RKO (cell line): Measurements from ENCODE around the gene NR1H4.
"Not testable (repeated sequence)": the region's sequence is repeated elsewhere in the genome, so short reads cannot be mapped to it uniquely, and the experiment has no call there.

Source experiments
- DNase-seq: peaks from one replicate; pipeline ENCODE4 v3.0.0-alpha.2; 2016; ENCODE audit warnings: low spot score

NR1H4 gene

DNA sequence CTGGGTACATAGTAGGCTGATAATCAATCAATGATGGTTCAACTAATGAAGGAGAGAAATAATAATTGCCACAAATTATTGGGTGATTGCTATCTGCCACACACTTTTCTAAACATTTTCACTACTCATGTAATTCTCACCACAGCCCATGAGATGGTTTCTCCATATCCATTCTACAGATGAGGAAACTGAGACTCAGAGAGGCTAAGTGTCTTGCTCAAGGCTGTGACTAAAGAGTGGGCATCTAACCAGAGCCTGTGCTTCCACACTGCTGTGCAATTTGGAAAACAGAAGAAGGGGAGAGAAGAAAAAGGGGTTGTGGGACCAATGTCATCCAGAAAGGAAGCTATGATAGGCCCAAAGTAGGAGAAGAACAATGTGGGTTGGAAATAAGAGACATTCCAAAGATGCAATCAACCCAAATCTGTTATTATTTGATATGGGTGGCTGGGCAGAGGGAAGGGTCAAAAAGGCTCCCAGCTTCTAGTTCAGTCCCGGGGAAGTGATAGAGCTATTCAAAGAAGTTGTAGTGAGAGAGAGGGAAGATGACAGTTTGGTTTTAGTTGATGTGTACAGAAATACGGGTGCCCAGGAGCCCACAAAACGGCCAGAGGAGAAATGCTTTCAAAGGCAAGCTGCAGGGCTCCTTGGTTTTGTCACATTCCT is 483 bp upstream of the NR1H4 start:
- DNase-seq, result no peak

- no peak for DNase-seq
Observed at GRCh38 chr12:100474617-100475016, 951 bp downstream of the NR1H4 start.

DNA sequence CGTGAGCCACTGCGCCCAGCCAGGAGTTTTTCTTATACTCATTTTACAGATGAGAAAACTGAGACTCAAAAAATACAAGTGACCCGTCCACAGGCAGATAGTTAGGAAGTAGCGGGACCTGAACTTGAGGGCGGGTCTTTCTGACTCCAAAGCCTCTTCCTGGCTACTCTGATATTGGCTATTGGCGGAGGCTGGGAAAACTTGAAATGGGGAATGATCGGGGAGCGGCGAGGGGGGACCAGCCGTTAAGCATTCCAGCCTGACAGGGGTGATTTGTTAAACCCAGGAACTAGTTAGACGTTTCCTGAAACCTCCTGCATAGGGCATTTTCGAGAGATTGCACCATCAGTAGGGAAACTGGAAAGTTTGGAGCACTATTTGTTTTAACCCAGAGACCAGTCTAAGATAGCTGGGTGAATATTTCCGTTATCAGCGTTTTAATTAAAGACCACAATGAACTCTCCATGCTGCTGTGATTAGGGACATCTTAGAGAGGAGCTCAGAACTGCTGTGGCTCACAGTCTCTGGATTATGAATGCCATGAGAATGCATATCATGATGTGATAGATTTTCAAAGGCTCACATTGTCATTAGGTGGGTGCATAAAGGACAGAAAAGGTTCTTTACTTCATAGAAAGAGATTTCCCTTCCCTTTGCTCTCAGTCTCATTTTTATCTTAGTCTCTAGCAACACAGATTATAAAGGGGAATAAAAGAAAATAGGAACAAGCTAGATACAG is 2.5 kb downstream of the NR1H4 start:
- DNase-seq, result no peak

DNA sequence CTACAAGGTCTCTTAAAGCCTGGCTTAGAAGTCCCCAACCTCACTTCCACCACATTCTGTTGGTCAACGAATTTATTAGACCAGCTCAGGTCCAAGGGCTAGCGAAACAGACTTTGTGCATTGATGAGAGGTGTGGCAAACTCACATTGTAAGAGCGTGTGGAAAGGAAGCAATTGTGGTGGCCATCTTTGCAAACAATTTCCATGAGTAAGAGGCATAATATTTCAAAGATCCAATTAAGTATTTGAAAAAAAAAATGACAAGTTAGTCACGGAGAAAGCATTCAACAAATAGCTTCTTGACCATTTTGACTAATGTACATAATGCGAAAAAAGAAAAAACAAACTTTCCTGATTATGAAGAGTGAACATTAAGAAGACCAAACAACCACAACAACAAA is 7.4 kb downstream of the NR1H4 start:
- no peak for DNase-seq

GRCh38 chr12:100484183-100484886 is 10.7 kb downstream of the NR1H4 start:
- DNase-seq, result no peak

DNA sequence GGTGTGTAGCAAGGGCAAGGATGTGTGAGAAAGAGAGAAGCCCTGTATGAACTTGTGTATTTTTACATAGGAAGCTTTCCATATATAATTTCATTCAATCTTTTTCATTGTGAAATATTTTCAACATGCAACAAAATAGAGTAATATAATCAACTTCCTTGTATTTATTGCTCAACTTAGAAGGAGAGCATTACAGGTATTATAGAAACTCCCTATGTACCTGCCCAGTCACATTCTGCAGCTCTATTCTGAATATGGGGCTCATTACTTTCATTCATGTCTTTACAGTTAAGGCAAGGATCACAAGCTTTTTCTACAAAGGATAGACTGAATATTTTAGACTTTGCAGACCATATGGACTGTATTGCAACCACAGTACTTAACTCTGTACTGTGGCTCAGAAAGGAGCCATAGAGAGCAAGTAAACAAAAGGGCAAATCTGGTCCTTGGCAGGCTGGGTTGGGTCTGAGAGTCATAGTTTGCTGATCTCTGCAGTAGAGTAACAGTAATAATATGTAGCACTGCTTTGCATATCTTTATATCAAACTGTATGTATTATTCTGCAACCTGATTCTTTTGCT is 11.3 kb downstream of the NR1H4 start:
- DNase-seq, result no peak

DNA sequence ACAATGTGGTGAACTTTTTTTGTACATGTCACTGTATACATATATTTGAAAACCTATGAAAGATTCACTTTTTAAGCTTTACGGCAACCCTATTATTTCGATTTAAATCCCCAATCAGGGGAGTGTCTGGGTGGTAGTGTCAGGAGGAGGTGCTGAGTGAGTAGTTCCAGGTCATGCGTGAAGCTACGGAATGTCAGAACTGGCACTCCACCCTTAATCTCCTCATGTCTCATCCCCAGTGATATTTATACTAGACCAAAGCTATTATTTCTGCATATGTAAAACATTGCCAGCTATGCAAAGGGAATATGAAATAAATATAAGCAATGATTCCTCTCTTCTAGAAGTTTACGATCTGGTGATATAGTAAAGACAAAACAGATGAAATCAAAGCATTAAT is 12.3 kb downstream of the NR1H4 start:
- DNase-seq, result no peak

- DNase-seq, result no peak
Observed at GRCh38 chr12:100489251-100489820, 15.7 kb downstream of the NR1H4 start.

DNA sequence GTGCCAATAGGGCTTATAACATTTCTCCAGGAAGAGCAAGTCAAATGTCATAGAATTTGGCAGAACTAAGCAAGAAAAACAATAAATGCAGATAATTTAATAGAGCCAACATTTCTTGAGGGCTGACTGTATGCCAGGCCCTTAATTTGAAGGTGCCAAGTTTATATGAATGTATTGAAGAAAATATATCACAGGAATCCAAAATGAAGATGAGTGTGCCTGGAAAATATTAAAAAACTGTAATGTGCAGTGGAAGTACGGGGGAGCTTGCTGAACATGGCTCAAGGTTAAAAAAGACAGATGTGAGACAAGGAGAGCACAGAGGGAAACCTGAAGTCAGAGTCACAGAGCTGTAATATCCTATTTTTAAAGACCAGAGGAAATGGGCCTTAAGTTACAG is 16.4 kb downstream of the NR1H4 start:
- no peak for DNase-seq

- no peak for DNase-seq
Observed at GRCh38 chr12:100491104-100491503, 17.4 kb downstream of the NR1H4 start.

GRCh38 chr12:100493396-100494012 is 19.8 kb downstream of the NR1H4 start:
- DNase-seq, result no peak

GRCh38 chr12:100494026-100494425 is 20.4 kb downstream of the NR1H4 start:
- no peak for DNase-seq

DNA sequence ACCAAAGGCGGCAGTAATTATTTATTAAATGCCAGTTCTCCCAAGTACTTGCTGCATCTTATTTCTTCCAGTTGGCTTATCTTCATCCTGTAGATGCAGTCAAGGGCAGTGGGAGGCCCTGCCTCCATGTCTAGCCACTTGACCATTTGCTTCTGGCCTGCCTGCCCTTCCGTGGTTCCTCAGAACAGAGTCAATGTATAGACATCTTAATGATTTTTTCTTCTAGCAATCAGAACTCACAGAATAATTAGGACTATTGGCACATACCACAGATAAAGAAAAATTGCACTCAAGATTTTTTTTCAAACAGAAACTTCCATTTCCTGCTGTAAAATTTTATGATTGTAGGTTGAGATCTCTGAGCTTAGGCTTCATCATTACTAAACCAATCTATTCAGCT is 20.9 kb downstream of the NR1H4 start:
- DNase-seq, result no peak

DNA sequence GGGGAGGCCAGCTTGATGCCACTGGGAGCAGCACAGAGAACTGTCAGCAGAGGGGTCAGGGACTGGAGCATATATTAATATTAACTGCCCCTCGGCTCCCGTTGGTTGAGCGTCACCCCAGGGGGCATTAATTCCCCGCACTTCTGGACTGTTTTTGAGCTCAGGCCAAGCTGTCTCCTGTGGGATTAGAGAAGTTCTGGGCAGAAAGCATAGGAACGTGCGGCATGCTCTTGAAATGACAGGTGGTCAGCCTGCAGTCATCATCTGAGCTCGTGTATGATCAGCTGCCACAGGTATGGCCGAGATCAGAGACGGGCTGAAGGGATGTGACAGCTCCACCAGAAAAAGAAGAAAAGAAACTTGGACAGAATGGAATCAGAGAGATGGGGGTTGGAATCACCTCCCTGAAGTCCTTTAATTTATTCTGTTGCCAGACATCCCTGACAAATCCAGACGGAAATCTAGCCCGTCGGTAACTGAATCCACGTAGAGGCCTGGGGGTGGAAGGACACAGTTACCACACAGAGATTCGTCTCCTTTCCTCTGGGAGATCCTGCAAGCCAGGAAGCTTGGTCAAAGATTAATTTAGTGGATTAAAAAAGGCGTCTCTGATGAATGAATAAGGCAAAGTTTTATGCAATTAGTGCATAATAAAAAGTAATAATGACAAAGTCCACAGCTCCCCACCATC is 23.6 kb downstream of the NR1H4 start:
- DNase-seq, result no peak

DNA sequence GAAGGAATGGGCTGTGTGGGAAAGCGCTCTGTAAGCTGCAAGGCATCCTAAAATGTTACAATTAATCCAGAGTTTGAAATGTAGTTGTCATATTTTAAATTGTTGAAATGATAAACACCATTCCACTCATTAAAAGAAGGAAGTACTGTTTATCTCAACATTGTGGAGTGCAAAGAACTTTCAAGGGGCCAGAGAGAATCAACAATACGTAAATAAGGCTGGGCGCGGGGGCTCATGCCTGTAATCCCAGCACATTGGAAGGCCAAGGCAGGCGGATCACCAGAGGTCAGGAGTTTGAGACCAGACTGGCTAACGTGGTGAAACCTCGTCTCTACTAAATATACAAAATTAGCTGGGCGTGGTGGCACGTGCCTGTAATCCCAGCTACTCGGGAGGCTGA is 24.5 kb downstream of the NR1H4 start:
- DNase-seq, result no peak

- no peak for DNase-seq
Observed at GRCh38 chr12:100499416-100499815, 25.8 kb downstream of the NR1H4 start.

DNA sequence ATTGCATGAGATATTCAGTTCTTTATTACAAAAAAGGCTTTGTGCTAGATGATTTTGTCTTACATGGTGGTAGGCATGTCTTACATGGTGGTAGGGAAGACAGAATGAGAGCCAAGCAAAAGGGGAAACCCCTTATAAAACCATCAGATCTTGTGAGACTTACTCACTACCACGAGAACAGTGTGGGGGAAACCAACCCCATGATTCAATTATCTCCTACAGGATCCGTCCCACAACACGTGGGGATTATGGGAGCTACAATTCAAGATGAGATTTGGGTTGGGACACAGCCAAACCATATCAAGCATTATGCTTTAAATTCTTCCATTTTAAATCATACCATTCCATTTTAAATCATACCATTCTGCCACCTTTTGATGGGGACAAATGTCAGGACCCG is 29.1 kb downstream of the NR1H4 start:
- not testable (repeated sequence) for DNase-seq

DNA sequence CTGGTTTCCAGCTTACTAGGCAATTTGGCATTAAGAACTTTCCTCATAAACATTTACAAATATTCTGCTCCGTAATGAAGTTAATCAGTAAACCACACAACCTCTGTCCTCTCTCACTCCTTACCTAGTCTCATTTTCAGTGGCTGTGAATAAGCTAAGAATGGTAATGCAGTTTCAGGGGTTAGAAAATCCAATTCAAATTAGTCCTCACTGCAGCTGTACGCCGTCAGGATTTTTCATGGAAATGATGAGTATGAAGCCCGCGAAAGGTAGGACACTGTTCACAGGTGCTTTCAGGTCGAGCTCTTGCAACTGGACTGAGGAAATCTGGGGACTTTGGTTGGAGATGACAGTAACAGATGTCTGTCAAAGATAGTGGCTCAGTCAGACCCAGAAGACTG is 29.6 kb downstream of the NR1H4 start:
- DNase-seq, result no peak

- no peak for DNase-seq
Observed at GRCh38 chr12:100504804-100505203, 31.1 kb downstream of the NR1H4 start.

DNA sequence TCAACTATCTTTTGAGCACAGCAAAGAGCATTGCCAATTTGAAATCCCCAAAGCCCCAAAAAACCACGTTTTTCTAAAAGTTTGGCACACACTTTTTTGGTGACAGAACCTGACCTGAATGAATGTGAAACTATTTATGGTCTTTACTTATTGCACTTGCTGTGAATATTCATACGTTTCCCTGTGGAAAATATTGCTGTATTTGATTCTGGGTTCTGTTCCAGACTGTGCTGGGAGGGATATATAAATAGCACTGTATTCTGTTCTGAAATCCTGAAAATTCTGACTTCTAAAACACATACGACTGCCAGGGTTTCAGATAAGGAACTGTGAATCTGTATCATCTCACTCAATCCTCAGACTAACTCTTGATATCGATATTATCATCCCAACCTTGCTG is 35.1 kb downstream of the NR1H4 start:
- no peak for DNase-seq

- DNase-seq, result no peak
Observed at GRCh38 chr12:100512692-100513091, 39.0 kb downstream of the NR1H4 start.

GRCh38 chr12:100515968-100516367 is 42.3 kb downstream of the NR1H4 start:
- no peak for DNase-seq
